HG03342 (cell line): ENCODE results near the gene CRISP2.
"Not testable (repeated sequence)": the region's sequence is repeated elsewhere in the genome, so short reads cannot be mapped to it uniquely, and the experiment has no call there.

Experiments used
- ATAC-seq: cut with Tn5 transposase; IDR thresholded peaks from one replicate; pipeline ENCODE4 v1.9.1; 2021; ENCODE audit warnings: mild to moderate bottlenecking, moderate library complexity; ENCODE audit not compliant: unreplicated experiment

CRISP2 gene

GRCh38 chr6:49713346-49713745, at the start of gene CRISP2:
TSS of gene CRISP2 (minus strand) at chr6:49713543. CDS start at chr6:49709196, 4,347 bp downstream.
- ATAC-seq, result no peak

GRCh38 chr6:49744259-49744658, 30.9 kb upstream of the CRISP2 start, which contains the start of gene CRISP3:
TSS of gene CRISP3 (minus strand) at chr6:49744388. CDS start at chr6:49744367, 21 bp downstream.
- no peak for ATAC-seq

GRCh38 chr6:49743429-49743828, 30.1 kb upstream of the CRISP2 start:
- ATAC-seq, result no peak

- ATAC-seq, result no peak
Observed at GRCh38 chr6:49739423-49739822, 26.1 kb upstream of the CRISP2 start.

GRCh38 chr6:49736017-49736508, 22.7 kb upstream of the CRISP2 start:
- no peak for ATAC-seq

GRCh38 chr6:49733680-49734079, 20.3 kb upstream of the CRISP2 start:
- no peak for ATAC-seq

- ATAC-seq, result no peak
Observed at GRCh38 chr6:49732781-49733180, 19.4 kb upstream of the CRISP2 start.

GRCh38 chr6:49730251-49730650, 16.9 kb upstream of the CRISP2 start:
- no peak for ATAC-seq

- ATAC-seq, result not testable (repeated sequence)
Observed at GRCh38 chr6:49723917-49724316, 10.6 kb upstream of the CRISP2 start.

GRCh38 chr6:49721297-49721696, 8.0 kb upstream of the CRISP2 start:
- ATAC-seq, result no peak

GRCh38 chr6:49720372-49720771, 7.0 kb upstream of the CRISP2 start:
- no peak for ATAC-seq

- no peak for ATAC-seq
Observed at GRCh38 chr6:49698478-49698877, 14.9 kb downstream of the CRISP2 start.

- ATAC-seq, result no peak
Observed at GRCh38 chr6:49693512-49693911, 19.8 kb downstream of the CRISP2 start.

GRCh38 chr6:49692534-49692933, 20.8 kb downstream of the CRISP2 start:
- ATAC-seq, result no peak

- ATAC-seq, result no peak
Observed at GRCh38 chr6:49676671-49677281, 36.6 kb downstream of the CRISP2 start.

GRCh38 chr6:49675816-49676215, 37.5 kb downstream of the CRISP2 start:
- ATAC-seq, result no peak

- no peak for ATAC-seq
Observed at GRCh38 chr6:49668083-49668511, 45.2 kb downstream of the CRISP2 start.

- no peak for ATAC-seq
Observed at GRCh38 chr6:49666930-49667757, 46.2 kb downstream of the CRISP2 start.

- no peak for ATAC-seq
Observed at GRCh38 chr6:49666480-49666879, 46.9 kb downstream of the CRISP2 start.

- no peak for ATAC-seq
Observed at GRCh38 chr6:49664817-49665216, 48.5 kb downstream of the CRISP2 start.

- not testable (repeated sequence) for ATAC-seq
Observed at GRCh38 chr6:49664054-49664453, 49.3 kb downstream of the CRISP2 start.

- no peak for ATAC-seq
Observed at GRCh38 chr6:49662892-49663261, 50.5 kb downstream of the CRISP2 start.
